Keratinocyte (primary cell): ENCODE measurements around the gene BTBD10. TPM values are rescaled to one million over a fixed set of nuclear protein-coding genes. Genes with fewer than 3 reads are reported as not detected.

Source experiments
- DNase-seq: peaks from one replicate; pipeline ENCODE4 v3.0.0-alpha.2; 2011; ENCODE audit warnings: low read depth, missing footprints, low spot score
- FAIRE-seq: peaks from 2 replicates; lab custom pipeline; 2011; peaks lifted over from hg19 to GRCh38; lab: Jason Lieb, UNC
- H2AFZ ChIP-seq: 2 replicates; pipeline ENCODE4 v1.6.0; 2012; ENCODE audit warnings: low read length, control low read depth, inconsistent platforms; ENCODE audit not compliant: control insufficient read depth
- H3K27ac ChIP-seq: 2 replicates; pipeline ENCODE4 v1.5.1; 2011; ENCODE audit warnings: low read length; ENCODE audit not compliant: control insufficient read depth, insufficient read depth
- H3K27me3 ChIP-seq: 3 replicates; pipeline ENCODE4 v1.6.0; 2011; ENCODE audit warnings: low read length; ENCODE audit not compliant: control insufficient read depth, insufficient read depth; ENCODE audit errors: extremely low read depth
- H3K36me3 ChIP-seq, 2 experiments: 2 replicates in 1 of 2; 3 replicates in 1 of 2; pipeline ENCODE4 v1.5.1; 2011; ENCODE audit warnings: low read length in 2 of 2, mild to moderate bottlenecking in 1 of 2; ENCODE audit not compliant: control insufficient read depth in 2 of 2, insufficient read depth in 2 of 2; ENCODE audit errors: extremely low read depth in 1 of 2
- H3K4me1 ChIP-seq: 3 replicates; pipeline ENCODE4 v1.5.1; 2011; ENCODE audit warnings: low read length; ENCODE audit not compliant: control insufficient read depth, insufficient read depth; ENCODE audit errors: extremely low read depth
- H3K4me2 ChIP-seq: 3 replicates; pipeline ENCODE4 v1.6.0; 2011; ENCODE audit warnings: low read depth, low read length; ENCODE audit not compliant: control insufficient read depth, insufficient read depth; ENCODE audit errors: extremely low read depth
- H3K4me3 ChIP-seq, 3 experiments: fragments of 200-600 bp in 1 of 3; sonication (generic) in 1 of 3; 2 replicates in 2 of 3; 3 replicates in 1 of 3; pipeline ENCODE4 v1.5.1; 2011 to 2016; ENCODE audit warnings: low read length in 3 of 3, mild to moderate bottlenecking in 3 of 3, control low read depth in 2 of 3, inconsistent platforms in 1 of 3, low read depth in 1 of 3, mixed read lengths in 1 of 3, mixed run types in 1 of 3, moderate library complexity in 1 of 3; ENCODE audit not compliant: control insufficient read depth in 2 of 3, insufficient read depth in 2 of 3; ENCODE audit errors: extremely low read depth in 1 of 3
- H3K79me2 ChIP-seq: 2 replicates; pipeline ENCODE4 v1.6.0; 2012; ENCODE audit warnings: low read length; ENCODE audit not compliant: control insufficient read depth, insufficient read depth
- H3K9ac ChIP-seq: 3 replicates; pipeline ENCODE4 v1.6.0; 2011; ENCODE audit warnings: low read length; ENCODE audit not compliant: control insufficient read depth, insufficient read depth; ENCODE audit errors: extremely low read depth
- H3K9me1 ChIP-seq: 3 replicates; pipeline ENCODE4 v1.6.0; 2011; ENCODE audit warnings: low read length; ENCODE audit not compliant: control insufficient read depth, insufficient read depth; ENCODE audit errors: extremely low read depth
- H3K9me3 ChIP-seq: 2 replicates; pipeline ENCODE4 v1.5.1; 2012; ENCODE audit warnings: low read depth, low read length; ENCODE audit not compliant: control insufficient read depth
- H4K20me1 ChIP-seq: 3 replicates; pipeline ENCODE4 v1.6.0; 2011; ENCODE audit warnings: low read length; ENCODE audit not compliant: control insufficient read depth, insufficient read depth; ENCODE audit errors: extremely low read depth
- EZH2 ChIP-seq: IDR thresholded peaks from one replicate; pipeline ENCODE4 v1.6.1; 2012; ENCODE audit warnings: inconsistent platforms, mild to moderate bottlenecking, low read length, moderate library complexity
- dilution Hi-C: fragments of 300-500 bp; cut with MboI; formaldehyde crosslinking; loops from one replicate; pipeline ENCODE4 v1.7.0; 2020; ENCODE audit warnings: low sequenced_read_pairs; ENCODE audit not compliant: extremely low pct_ligation_motif_present
- polyA plus RNA-seq, 5 experiments: library from polyadenylated mRNA; depleted of rRNA in 3 of 5; stranded (reverse) in 3 of 5; stranded (forward) in 1 of 5; unstranded in 1 of 5; fragments of >200 nt; gene quantifications; 1 replicate in 1 of 5; 2 replicates in 3 of 5; 3 replicates in 1 of 5; pipeline versions ENCODE4 v1.2.1 to v1.2.3, GENCODE V29; 2011 to 2012; ENCODE audit warnings: missing spikeins in 2 of 5, low read depth in 1 of 5, low replicate concordance in 1 of 5
- TF ChIP-seq, protein P1 (sequence below), 3 experiments: IDR thresholded peaks in 1 of 3; conservative IDR thresholded peaks in 1 of 3; optimal IDR thresholded peaks in 1 of 3; 2 replicates in 2 of 3; 3 replicates in 1 of 3; pipeline versions ENCODE3 to v1.5.1; 2011; ENCODE audit warnings: low read length in 3 of 3, mild to moderate bottlenecking in 3 of 3, moderate library complexity in 2 of 3, control low read depth in 1 of 3, inconsistent platforms in 1 of 3; ENCODE audit not compliant: insufficient read depth in 2 of 3; ENCODE audit errors: extremely low read depth in 1 of 3

Gene BTBD10
- polyA plus RNA-seq, 1 donor (not counting 4 experiments of a cell fraction or from before 2014, with no cell fraction given), result 76.0 TPM

DNA sequence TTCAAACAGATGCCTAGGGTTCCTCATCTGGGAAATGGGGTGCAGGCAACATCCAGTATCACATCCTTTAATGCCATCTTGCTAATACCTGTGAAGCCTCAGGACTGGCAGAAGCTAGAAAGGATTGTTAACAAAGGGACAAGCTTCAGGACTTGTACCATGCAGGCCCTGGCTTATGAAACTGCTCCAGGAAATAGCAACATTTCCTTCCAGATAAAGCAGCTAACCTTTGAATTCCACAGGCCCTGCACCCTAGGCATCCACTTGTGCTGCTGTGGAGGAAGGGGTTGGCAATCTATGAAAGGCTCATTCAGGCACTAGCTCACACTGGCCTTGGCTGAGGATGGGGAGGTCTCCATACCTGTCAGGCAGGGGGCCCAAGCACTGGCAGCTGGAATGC, 87.2 kb downstream of the BTBD10 start:
- DNase-seq, result no peak
- Histone ChIP-seq H4K20me1 (no peaks in the 10 kb centered on the region), H3K36me3 (peaks cover 35 to 36% of the 10 kb centered on the region in 2 experiments), H3K9me3 (no peaks in the 10 kb centered on the region), H3K4me1 (no peaks in the 10 kb centered on the region), H3K27ac (no peak overlapping the region), H3K27me3 (no peaks in the 10 kb centered on the region), H3K4me2 (no peak overlapping the region), H3K9me1 (no peaks in the 10 kb centered on the region), H2AFZ (no peak overlapping the region), H3K79me2 (no peaks in the 10 kb centered on the region), H3K9ac (no peak overlapping the region), H3K4me3 (no peak overlapping the region)
- dilution Hi-C loops, result no loop called here
- no peak for FAIRE-seq
- TF ChIP-seq, protein P1, sequence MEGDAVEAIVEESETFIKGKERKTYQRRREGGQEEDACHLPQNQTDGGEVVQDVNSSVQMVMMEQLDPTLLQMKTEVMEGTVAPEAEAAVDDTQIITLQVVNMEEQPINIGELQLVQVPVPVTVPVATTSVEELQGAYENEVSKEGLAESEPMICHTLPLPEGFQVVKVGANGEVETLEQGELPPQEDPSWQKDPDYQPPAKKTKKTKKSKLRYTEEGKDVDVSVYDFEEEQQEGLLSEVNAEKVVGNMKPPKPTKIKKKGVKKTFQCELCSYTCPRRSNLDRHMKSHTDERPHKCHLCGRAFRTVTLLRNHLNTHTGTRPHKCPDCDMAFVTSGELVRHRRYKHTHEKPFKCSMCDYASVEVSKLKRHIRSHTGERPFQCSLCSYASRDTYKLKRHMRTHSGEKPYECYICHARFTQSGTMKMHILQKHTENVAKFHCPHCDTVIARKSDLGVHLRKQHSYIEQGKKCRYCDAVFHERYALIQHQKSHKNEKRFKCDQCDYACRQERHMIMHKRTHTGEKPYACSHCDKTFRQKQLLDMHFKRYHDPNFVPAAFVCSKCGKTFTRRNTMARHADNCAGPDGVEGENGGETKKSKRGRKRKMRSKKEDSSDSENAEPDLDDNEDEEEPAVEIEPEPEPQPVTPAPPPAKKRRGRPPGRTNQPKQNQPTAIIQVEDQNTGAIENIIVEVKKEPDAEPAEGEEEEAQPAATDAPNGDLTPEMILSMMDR (optimal IDR thresholded peaks at IDR 0.05 in 1 of 3, IDR thresholded peaks at IDR 0.05 in 1 of 3, conservative IDR thresholded peaks at IDR 0.05 in 1 of 3; ENCODE audit: extremely low read depth in 1 of 3, insufficient read depth in 2 of 3, low read length in 3 of 3), result no peak
- no peak for TF ChIP-seq EZH2

DNA sequence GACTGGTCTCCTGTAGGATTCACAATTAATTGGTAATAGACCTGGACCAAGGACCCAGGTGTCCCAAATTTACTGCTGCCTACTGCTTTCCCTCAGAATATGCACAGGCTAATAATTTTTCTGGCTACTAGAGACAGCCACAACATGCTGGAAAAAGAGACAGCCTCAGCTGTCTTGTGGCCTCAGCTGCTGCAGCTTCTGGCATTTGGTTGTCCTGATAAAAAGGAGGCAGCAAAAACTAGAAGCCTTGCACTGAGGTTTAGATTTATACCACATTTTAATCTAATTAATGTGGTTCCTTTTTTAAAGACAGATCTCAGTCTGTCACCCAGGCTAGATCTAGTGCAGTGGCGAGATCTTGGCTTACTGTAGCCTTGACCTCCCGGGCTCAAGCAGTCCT, 89.8 kb downstream of the BTBD10 start:
- no peak overlapping the region for H2AFZ ChIP-seq
- H4K20me1 ChIP-seq, result no peaks in the 10 kb centered on the region
- no peaks in the 10 kb centered on the region for H3K27me3 ChIP-seq
- no peaks in the 10 kb centered on the region for H3K9me3 ChIP-seq
- dilution Hi-C loops, result no loop called here
- FAIRE-seq (no peak), DNase-seq (no peak)
- peaks cover 4% of the 10 kb centered on the region for H3K9me1 ChIP-seq
- no peak overlapping the region for H3K27ac ChIP-seq
- peaks cover 30 to 42% of the 10 kb centered on the region in 2 experiments for H3K36me3 ChIP-seq
- H3K4me1 ChIP-seq, result peaks cover 3% of the 10 kb centered on the region
- H3K4me3 ChIP-seq, result no peak overlapping the region
- TF ChIP-seq, protein P1 (optimal IDR thresholded peaks at IDR 0.05 in 1 of 3, IDR thresholded peaks at IDR 0.05 in 1 of 3, conservative IDR thresholded peaks at IDR 0.05 in 1 of 3; ENCODE audit: extremely low read depth in 1 of 3, insufficient read depth in 2 of 3, low read length in 3 of 3), result no peak
- TF ChIP-seq EZH2, result no peak
- H3K4me2 ChIP-seq, result no peak overlapping the region
- H3K9ac ChIP-seq, result no peak overlapping the region
- H3K79me2 ChIP-seq, result no peaks in the 10 kb centered on the region
